HG03354 (cell line): ENCODE data around the gene PSMD6.
A peak's percentile ranks its signal among the peaks of the same experiment; 100 is the strongest.

Experiments used
- ATAC-seq: cut with Tn5 transposase; IDR thresholded peaks from one replicate; pipeline ENCODE4 v1.9.1; 2021; ENCODE audit warnings: mild to moderate bottlenecking; ENCODE audit not compliant: unreplicated experiment, poor library complexity, severe bottlenecking

Gene PSMD6

GRCh38 chr3:64023187-64023860 lies at the start of gene PSMD6:
Gene PSMD6, minus strand, starts transcription at chr3:64023494. Its CDS starts 75 bp downstream, at chr3:64023419.
- ATAC-seq, result peak; percentile 97

GRCh38 chr3:64072126-64072525 lies 48.8 kb upstream of the PSMD6 start:
- no peak for ATAC-seq

DNA sequence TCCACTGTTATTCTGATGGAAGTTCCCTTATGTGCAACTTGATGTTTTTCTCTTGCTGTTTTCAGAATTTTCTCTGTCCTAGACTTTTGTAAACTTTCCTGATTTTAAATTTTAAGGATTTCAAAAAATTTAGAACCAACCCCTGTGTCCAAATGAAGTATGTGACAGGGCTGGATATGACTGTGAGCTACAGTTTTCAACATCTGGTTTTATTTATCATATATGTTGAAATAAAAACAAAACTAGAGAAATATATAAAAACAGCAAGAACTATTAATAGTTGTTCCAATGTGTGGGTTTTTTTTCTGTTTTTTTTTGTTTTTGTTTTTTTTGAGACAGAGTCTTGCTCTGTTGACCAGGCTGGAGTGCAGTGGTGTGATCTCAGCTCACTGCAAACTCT lies 47.4 kb upstream of the PSMD6 start:
- no peak for ATAC-seq

DNA sequence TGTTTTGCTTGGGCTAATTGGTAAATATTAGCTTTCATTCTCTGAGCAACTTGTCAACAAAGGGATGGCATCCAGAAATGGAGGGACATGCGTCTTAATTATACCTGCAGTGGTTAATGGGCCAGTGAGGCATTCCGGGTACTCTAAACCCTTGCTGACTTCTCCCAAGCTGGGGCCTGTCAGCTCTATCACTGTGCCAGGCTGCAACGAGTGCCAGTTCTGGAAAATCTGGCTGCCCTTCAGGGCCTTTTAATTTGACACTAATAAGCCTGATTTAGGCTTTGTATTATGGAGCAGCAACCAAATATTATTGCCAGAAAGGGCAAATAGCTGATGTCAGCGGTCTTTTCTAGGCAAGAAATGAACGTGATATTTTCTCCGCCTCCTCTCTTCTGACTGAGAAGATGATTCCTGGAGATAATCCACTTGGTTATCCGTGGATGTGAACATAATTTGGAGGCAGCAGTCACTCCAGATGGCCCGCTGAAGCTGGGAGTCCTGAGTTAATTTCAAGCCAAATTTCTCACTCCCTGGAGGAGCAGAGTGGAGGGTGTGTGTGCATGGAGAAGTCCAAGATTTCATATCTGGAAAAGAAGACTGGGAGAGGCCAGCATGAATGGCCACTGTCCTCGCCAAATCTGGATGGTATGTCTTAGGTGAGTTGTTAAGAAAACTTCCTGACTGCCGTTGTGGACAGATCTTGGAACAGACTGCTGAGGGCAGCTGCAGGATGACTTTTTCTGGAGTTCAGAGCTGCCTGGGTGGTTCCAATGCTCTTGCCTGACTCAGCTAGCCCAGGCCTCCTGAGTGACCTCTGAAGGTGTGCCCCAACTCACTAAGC lies 44.4 kb upstream of the PSMD6 start:
- ATAC-seq, result no peak

DNA sequence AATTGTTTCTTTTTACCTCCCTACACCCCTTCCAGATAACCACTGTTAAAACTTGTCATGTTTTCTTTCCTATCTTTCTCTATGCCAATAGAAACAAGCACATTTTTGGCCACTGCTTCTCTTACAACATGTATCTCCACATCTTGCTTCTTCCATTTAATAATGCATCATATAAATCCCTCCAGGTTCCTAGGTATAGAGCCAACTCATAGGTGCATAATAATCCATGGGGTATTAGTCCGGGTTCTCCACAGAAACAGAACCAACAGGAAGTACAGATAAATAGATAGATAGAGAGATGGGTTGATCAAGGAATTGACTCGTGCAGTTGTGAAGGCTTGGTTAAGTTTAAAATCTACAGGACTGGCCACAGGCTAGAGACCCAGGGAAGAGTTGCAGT lies 41.5 kb upstream of the PSMD6 start:
- ATAC-seq, result no peak

DNA sequence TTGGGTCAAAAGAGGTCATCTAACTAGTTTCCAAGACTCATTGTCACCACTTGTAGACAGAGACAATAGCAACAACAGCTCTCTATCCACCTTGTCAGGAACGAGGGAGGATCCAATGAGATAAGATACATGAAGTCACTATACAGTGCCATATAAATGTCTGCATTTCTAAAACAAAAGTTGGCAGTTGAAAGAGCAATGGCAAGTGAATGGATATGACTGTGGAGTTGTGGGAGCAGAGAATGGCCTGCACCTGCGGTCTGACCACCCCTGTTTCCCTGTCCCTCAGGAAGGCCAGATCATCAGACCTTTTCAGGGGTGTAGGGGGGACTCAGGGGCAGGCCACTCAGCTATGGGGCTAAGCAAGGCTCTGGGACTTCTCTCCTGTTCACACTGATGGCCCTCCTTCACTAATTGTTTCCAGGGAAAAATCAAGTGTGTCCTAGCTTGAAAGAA lies 40.7 kb upstream of the PSMD6 start:
- no peak for ATAC-seq

- ATAC-seq, result no peak
Observed at GRCh38 chr3:64063207-64063982, 40.1 kb upstream of the PSMD6 start.

GRCh38 chr3:64061628-64062027 lies 38.3 kb upstream of the PSMD6 start:
- ATAC-seq, result no peak

GRCh38 chr3:64059484-64060175 lies 36.3 kb upstream of the PSMD6 start:
- ATAC-seq, result no peak

DNA sequence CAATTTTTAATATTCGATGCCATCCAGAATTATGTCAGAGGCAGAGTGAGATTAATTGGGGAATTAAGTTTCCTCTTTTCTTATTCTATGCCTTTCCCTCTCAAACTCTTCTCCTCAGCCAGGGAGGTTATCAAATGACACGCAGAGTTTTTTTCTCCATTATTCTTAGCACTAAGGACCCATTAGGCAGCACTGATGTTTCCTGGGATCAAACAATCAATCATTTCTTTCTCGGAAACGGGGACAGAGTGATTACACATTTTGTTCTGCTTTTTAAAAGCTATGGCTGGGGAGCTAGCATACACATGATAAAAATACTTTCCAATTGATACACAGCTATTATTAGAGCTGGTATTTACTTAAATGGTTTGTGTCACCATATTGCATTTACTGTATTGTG lies 35.3 kb upstream of the PSMD6 start:
- no peak for ATAC-seq

DNA sequence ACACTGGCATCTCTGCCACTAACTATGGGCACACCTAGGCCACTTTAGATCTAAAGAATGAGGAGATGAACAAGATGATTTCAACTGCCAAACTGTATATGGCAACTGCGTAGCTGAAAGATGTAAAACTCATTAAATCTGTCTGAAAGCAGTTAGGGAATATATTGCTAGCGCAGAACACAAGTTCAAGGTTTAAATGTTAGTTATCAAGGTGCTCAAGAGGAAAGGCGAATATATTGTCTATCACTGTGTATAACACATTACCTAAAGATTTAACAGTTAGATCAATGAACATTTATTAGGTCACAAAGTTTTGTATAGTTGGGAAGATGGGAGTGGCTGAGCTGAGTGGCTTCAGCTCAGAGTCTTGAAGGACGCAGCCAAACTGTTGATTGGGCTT lies 33.9 kb upstream of the PSMD6 start:
- ATAC-seq, result no peak

- ATAC-seq, result no peak
Observed at GRCh38 chr3:64056606-64057180, 33.4 kb upstream of the PSMD6 start.

DNA sequence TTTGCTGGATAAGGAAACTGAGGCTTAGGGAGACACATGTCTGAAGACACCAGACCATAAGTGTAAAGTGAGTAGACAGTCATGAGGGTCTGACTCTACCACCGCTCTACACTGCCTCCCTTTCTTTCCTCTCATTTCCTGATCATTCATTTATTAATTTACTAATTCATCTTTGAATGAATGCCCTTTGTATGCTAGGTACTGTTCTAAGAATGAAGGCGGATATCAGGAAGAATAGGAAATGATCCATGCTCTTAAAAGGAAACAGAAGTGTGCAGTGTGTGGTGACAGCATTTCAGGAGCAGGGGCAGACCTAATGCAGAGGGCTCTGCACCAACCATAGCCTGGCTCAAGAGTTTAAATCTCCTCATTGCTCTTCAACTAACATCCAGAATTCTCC lies 31.8 kb upstream of the PSMD6 start:
- ATAC-seq, result no peak

DNA sequence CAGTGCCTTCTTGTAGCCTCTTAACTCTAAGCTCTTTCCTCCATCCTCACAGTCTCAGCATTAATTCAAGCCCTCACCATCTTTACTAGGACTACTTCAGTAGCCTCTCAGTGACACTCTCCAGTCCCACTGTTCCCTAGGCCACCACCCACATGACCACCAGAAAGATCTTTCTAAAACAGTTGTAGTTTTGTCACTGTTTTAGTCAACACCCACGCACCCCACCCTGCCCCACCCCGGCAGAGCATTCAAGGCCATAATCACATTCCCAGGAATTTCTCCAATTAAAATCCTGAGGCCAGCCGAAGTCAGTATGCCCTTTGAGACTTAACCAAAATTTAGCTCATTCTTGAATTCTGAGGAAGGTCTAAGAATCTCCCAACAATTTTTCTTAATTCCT lies 31.2 kb upstream of the PSMD6 start:
- no peak for ATAC-seq

DNA sequence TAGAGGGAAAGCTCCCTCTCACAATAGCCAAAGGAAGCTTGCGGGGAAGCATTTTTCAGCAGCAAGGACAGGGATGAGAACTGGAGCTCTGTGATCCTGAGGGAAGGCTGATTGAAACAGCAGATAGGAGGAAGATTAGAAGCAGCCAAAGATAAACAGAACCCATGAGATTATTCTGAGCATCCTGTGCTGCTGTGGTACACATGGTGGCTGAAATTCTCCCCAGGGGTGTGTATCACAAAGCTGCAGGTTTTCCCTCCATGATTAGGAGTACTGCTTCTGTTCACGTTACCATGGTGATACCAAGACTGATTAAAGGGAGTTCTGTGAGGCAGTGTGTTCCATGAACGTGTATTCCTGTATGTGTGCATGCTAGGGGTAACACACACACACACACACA lies 30.3 kb upstream of the PSMD6 start:
- no peak for ATAC-seq

GRCh38 chr3:64053117-64053516 lies 29.8 kb upstream of the PSMD6 start:
- ATAC-seq, result no peak

- no peak for ATAC-seq
Observed at GRCh38 chr3:64049832-64050231, 26.5 kb upstream of the PSMD6 start.

GRCh38 chr3:64049136-64049535 lies 25.8 kb upstream of the PSMD6 start:
- ATAC-seq, result no peak

GRCh38 chr3:64048631-64049061 lies 25.4 kb upstream of the PSMD6 start:
- ATAC-seq, result no peak

DNA sequence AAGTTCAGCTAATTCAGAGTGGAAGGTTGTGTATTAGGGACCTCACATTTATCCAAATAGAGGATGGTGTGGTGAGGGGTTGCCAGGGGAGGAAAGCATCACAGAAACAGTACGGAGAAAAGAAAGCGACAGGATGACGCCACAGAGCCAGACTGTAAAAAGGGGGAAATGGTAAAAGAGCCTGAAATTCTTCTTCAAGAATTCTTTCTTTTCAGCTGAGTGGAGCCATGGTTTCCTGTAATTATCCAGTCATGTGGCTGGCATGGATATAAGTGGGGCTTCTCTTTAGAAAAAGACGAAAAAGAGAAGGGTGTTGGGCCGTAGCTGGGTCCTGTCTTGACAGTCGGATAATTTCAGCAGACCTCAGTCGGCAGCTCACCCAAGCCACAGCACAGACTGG lies 24.5 kb upstream of the PSMD6 start:
- ATAC-seq, result no peak
